ENCODE measurements around the gene RABEP1. TPM values are rescaled to one million over a fixed set of nuclear protein-coding genes. Genes with fewer than 3 reads are reported as not detected.

The RABEP1 gene
- total RNA-seq, 1 donor from 2014 or later = 46.1 TPM

GRCh38 chr17:5431949-5432556, 150.0 kb downstream of the RABEP1 start:
- H3K9me3 Mint-ChIP-seq (ENCODE audit: low read depth) = no peaks in the 10 kb centered on the region
- H3K36me3 Mint-ChIP-seq (ENCODE audit: low read depth) = peaks cover 32% of the 10 kb centered on the region
- peak overlapping the region; percentile 12 for H3K27ac Mint-ChIP-seq (ENCODE audit: unreplicated experiment)
- no peaks in the 10 kb centered on the region for H3K27me3 Mint-ChIP-seq (ENCODE audit: low read depth)
- DNase-seq (ENCODE audit: low spot score) = no peak
- no peak overlapping the region for H3K4me3 Mint-ChIP-seq (ENCODE audit: unreplicated experiment)
- no peak for TF ChIP-seq CTCF (IDR thresholded peaks at IDR 0.05)
- peaks cover 8% of the 10 kb centered on the region for H3K4me1 Mint-ChIP-seq (ENCODE audit: low read depth)

GRCh38 chr17:5434984-5435383, 152.9 kb downstream of the RABEP1 start:
- H3K27me3 Mint-ChIP-seq (ENCODE audit: low read depth) = no peaks in the 10 kb centered on the region
- no peak for TF ChIP-seq CTCF (IDR thresholded peaks at IDR 0.05)
- H3K9me3 Mint-ChIP-seq (ENCODE audit: low read depth) = no peaks in the 10 kb centered on the region
- H3K4me1 Mint-ChIP-seq (ENCODE audit: low read depth) = peaks cover 30% of the 10 kb centered on the region
- H3K4me3 Mint-ChIP-seq (ENCODE audit: unreplicated experiment) = no peak overlapping the region
- DNase-seq (ENCODE audit: low spot score) = no peak
- no peak overlapping the region for H3K27ac Mint-ChIP-seq (ENCODE audit: unreplicated experiment)
- peaks cover 20% of the 10 kb centered on the region for H3K36me3 Mint-ChIP-seq (ENCODE audit: low read depth)

Other genes starting within 250 kb of the RABEP1 start
- gene SLC52A1, start 246.9 kb upstream of the RABEP1 start, total RNA-seq = not detected in 3 replicates
- gene ZFP3, start 203.8 kb upstream of the RABEP1 start, total RNA-seq = 0.29 to 0.69 TPM (median 0.55 TPM) in 3 replicates
- 7.4 to 8.3 TPM (median 8.0 TPM) in 3 replicates for gene ZNF232, start 170.4 kb upstream of the RABEP1 start, total RNA-seq
- 0.10 to 0.15 TPM (median 0.12 TPM) in 3 replicates for gene USP6, start 166.3 kb upstream of the RABEP1 start, total RNA-seq
- 4.1 to 8.5 TPM (median 4.7 TPM) in 3 replicates for gene ZNF594, start 90.4 kb upstream of the RABEP1 start, total RNA-seq
- gene SCIMP, start 47.4 kb upstream of the RABEP1 start, total RNA-seq = not detected in 3 replicates
- gene NUP88, start 137.4 kb downstream of the RABEP1 start, total RNA-seq = 29.2 to 51.8 TPM (median 34.1 TPM) in 3 replicates
- 34.2 to 37.2 TPM (median 35.1 TPM) in 3 replicates for gene RPAIN, start 137.9 kb downstream of the RABEP1 start, total RNA-seq
- gene C1QBP, start 156.9 kb downstream of the RABEP1 start, total RNA-seq = 65.6 to 82.8 TPM (median 71.3 TPM) in 3 replicates
- gene DHX33, start 186.7 kb downstream of the RABEP1 start, total RNA-seq = 12.7 to 16.6 TPM (median 13.7 TPM) in 3 replicates
- gene DERL2, start 203.9 kb downstream of the RABEP1 start, total RNA-seq = 71.8 to 84.9 TPM (median 74.9 TPM) in 3 replicates
- 12.2 to 16.0 TPM (median 14.0 TPM) in 3 replicates for gene MIS12, start 204.3 kb downstream of the RABEP1 start, total RNA-seq

All from chondrocyte (in vitro differentiated cells).